ENCODE results near the gene WDR35. TPM values are rescaled to one million over a fixed set of nuclear protein-coding genes. Genes with fewer than 3 reads are reported as not detected.

Gene WDR35
- total and polyA plus RNA-seq, 2 donors (not counting 3 experiments of a cell fraction or from before 2014, with no cell fraction given), result 3.6 to 8.0 TPM

- BruUV-seq (replicated peaks), result no TSS peak
These were observed 29.8 kb upstream of the WDR35 start for GRCh38 chr2:20019747-20020146.

DNA sequence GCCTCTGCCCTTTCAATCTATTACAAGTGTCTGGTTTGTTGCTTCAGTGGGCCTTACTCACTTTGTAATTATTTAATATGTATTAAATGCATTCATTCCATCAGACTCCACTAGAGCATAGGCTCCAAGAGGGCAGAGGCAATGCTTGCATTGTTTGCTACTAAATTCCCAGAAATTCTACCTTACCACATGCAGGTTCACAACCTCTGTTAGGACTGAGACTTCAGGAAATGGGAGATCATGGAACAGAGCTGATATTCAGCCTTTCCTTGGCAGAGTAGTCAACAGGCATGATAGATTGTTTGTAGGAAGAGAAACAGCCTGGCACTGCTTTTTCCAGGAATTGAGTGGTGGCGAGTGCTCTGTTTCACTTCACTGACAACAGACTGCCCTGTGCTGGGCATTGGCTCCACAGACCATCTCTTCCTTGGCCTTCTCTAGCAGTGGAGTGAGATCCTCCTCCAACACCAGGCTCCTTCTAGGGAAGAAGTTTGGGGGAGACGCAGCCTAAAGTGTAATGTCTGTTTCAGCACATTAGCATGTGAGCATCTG is 28.8 kb upstream of the WDR35 start:
- Histone ChIP-seq H3K4me1 (ENCODE audit: control insufficient read depth, extremely low read depth, insufficient read depth, low read length) (no peaks in the 10 kb centered on the region), H3K4me3 (replicated peaks in 1 of 3; ENCODE audit: insufficient read depth in 1 of 3, low read depth in 1 of 3, low read length in 3 of 3) (no peak overlapping the region), H3K36me3 (ENCODE audit: control insufficient read depth in 2 of 2, extremely low read depth in 1 of 2, insufficient read depth in 2 of 2, low read length in 2 of 2) (no peaks in the 10 kb centered on the region), H2AFZ (ENCODE audit: low read depth, low read length) (no peak overlapping the region), H3K9ac (replicated peaks; ENCODE audit: extremely low read depth, insufficient read depth, low read length) (no peak overlapping the region), H3K27me3 (ENCODE audit: control insufficient read depth in 2 of 2, insufficient read depth in 2 of 2, low read length in 2 of 2) (no peaks in the 10 kb centered on the region), H3K4me2 (ENCODE audit: insufficient read depth, low read length) (no peak overlapping the region), H3K79me2 (ENCODE audit: control insufficient read depth, insufficient read depth, low read length) (no peaks in the 10 kb centered on the region), H4K20me1 (replicated peaks; ENCODE audit: control insufficient read depth, extremely low read depth, insufficient read depth, low read length) (no peaks in the 10 kb centered on the region), H3K9me3 (replicated peaks; ENCODE audit: control insufficient read depth, insufficient read depth, low read length) (no peaks in the 10 kb centered on the region), H3K9me1 (replicated peaks; ENCODE audit: control insufficient read depth, extremely low read depth, insufficient read depth, low read length) (no peaks in the 10 kb centered on the region), H3K27ac (ENCODE audit: insufficient read depth, low read depth, low read length) (no peak overlapping the region)
- no peak for TF ChIP-seq POLR2AphosphoS5 (IDR thresholded peaks at IDR 0.05; ENCODE audit: insufficient read depth, low read depth, low read length)
- TF ChIP-seq JUN (IDR thresholded peaks at IDR 0.05; ENCODE audit: borderline replicate concordance, insufficient read depth, insufficient read length, low read depth), result no peak
- no peak for TF ChIP-seq POLR2A (IDR thresholded peaks at IDR 0.05; ENCODE audit: low read depth, low read length)
- TF ChIP-seq FOS (IDR thresholded peaks at IDR 0.05; ENCODE audit: borderline replicate concordance, insufficient read depth, low read length), result no peak
- TF ChIP-seq, protein P1, sequence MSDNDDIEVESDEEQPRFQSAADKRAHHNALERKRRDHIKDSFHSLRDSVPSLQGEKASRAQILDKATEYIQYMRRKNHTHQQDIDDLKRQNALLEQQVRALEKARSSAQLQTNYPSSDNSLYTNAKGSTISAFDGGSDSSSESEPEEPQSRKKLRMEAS (IDR thresholded peaks at IDR 0.05; ENCODE audit: insufficient read depth, insufficient read length), result no peak
- no peak for TF ChIP-seq MYC (IDR thresholded peaks at IDR 0.05; ENCODE audit: low read depth, low read length)
- no peak for TF ChIP-seq EZH2 (IDR thresholded peaks at IDR 0.05; ENCODE audit: borderline replicate concordance, low read depth, low read length, severe bottlenecking)
- ChIA-PET CTCF (interaction anchor here (0.6 kb wide), 1 partner anchor 75 kb away, joined by 3 read pairs; no protein-coding TSS in a partner anchor), POLR2A (no interaction called here)
- DNase-seq (ENCODE audit: low read depth, low spot score), result peak; percentile 25
- dilution Hi-C loops (cut with MboI; ENCODE audit: extremely low pct_ligation_motif_present, low sequenced_read_pairs) (no loop called here), intact Hi-C loops (cut with micrococcal nuclease) (no loop called here)
- no peak for FAIRE-seq
- BruUV-seq (replicated peaks), result no TSS peak

More at GRCh38 chr2:20019747-20020146, 29.8 kb upstream of the WDR35 start:
- no peak overlapping the region for H3K4me2 ChIP-seq (ENCODE audit: insufficient read depth, low read length)
- no peak overlapping the region for H2AFZ ChIP-seq (ENCODE audit: low read depth, low read length)
- H3K27ac ChIP-seq (ENCODE audit: insufficient read depth, low read depth, low read length), result no peak overlapping the region
- no peak for DNase-seq (ENCODE audit: low read depth, low spot score)
- TF ChIP-seq JUN (IDR thresholded peaks at IDR 0.05; ENCODE audit: borderline replicate concordance, insufficient read depth, insufficient read length, low read depth), result no peak
- TF ChIP-seq POLR2A (IDR thresholded peaks at IDR 0.05; ENCODE audit: low read depth, low read length), result no peak
- dilution Hi-C loops (cut with MboI; ENCODE audit: extremely low pct_ligation_motif_present, low sequenced_read_pairs) (no loop called here), intact Hi-C loops (cut with micrococcal nuclease) (no loop called here)
- H3K4me1 ChIP-seq (ENCODE audit: control insufficient read depth, extremely low read depth, insufficient read depth, low read length), result no peaks in the 10 kb centered on the region
- no peak overlapping the region for H3K4me3 ChIP-seq (replicated peaks in 1 of 3; ENCODE audit: insufficient read depth in 1 of 3, low read depth in 1 of 3, low read length in 3 of 3)
- no peaks in the 10 kb centered on the region for H3K79me2 ChIP-seq (ENCODE audit: control insufficient read depth, insufficient read depth, low read length)
- CTCF ChIA-PET, result no interaction called here
- H3K27me3 ChIP-seq (ENCODE audit: control insufficient read depth in 2 of 2, insufficient read depth in 2 of 2, low read length in 2 of 2), result no peaks in the 10 kb centered on the region
- H3K9ac ChIP-seq (replicated peaks; ENCODE audit: extremely low read depth, insufficient read depth, low read length), result no peak overlapping the region
- POLR2A ChIA-PET, result no interaction called here
- no peak for FAIRE-seq
- no peaks in the 10 kb centered on the region for H4K20me1 ChIP-seq (replicated peaks; ENCODE audit: control insufficient read depth, extremely low read depth, insufficient read depth, low read length)
- no peaks in the 10 kb centered on the region for H3K9me1 ChIP-seq (replicated peaks; ENCODE audit: control insufficient read depth, extremely low read depth, insufficient read depth, low read length)
- H3K36me3 ChIP-seq (ENCODE audit: control insufficient read depth in 2 of 2, extremely low read depth in 1 of 2, insufficient read depth in 2 of 2, low read length in 2 of 2), result no peaks in the 10 kb centered on the region
- H3K9me3 ChIP-seq (replicated peaks; ENCODE audit: control insufficient read depth, insufficient read depth, low read length), result no peaks in the 10 kb centered on the region
